Suprapubic skin (tissue), 4 donors: ENCODE measurements around the gene DOCK8.

Experiments
- CTCF ChIP-seq, 2 donors: fragments of 200-600 bp in 1 of 2; fragments of 450-650 bp in 1 of 2; sonication (generic) in 1 of 2; IDR thresholded peaks; one replicate each; pipeline ENCODE4 v1.5.1; 2016 to 2019; ENCODE audit warnings: antibody characterized with exemption in 2 of 2, mild to moderate bottlenecking in 1 of 2, moderate library complexity in 1 of 2
- EP300 ChIP-seq: sonication (generic); formaldehyde crosslinking; IDR thresholded peaks from one replicate; pipeline ENCODE4 v1.6.1; 2017; ENCODE audit warnings: antibody characterized with exemption
- POLR2A ChIP-seq, 2 donors: fragments of 450-650 bp; IDR thresholded peaks; one replicate each; pipeline ENCODE4 v1.6.1; 2017; ENCODE audit warnings: antibody characterized with exemption in 2 of 2, mild to moderate bottlenecking in 2 of 2, moderate library complexity in 2 of 2
- POLR2AphosphoS5 ChIP-seq, 3 donors: sonication (generic); formaldehyde crosslinking; IDR thresholded peaks; one replicate each; pipeline ENCODE4 v1.6.1; 2017; ENCODE audit warnings: antibody characterized with exemption in 3 of 3

GRCh38 chr9:279674-280073 is 65.0 kb downstream of the DOCK8 start:
- TF ChIP-seq POLR2A (IDR thresholded peaks at IDR 0.05) (no peak), CTCF (IDR thresholded peaks at IDR 0.05) (no peak), EP300 (no peak), POLR2AphosphoS5 (IDR thresholded peaks at IDR 0.05) (no peak)
